ENCODE data around the gene HIRA. TPM values are rescaled to one million over a fixed set of nuclear protein-coding genes. Genes with fewer than 3 reads are reported as not detected.
"Not testable (repeated sequence)": the region's sequence is repeated elsewhere in the genome, so short reads cannot be mapped to it uniquely, and the experiment has no call there.

Gene HIRA
- total RNA-seq, 2 experiments from 2014 or later, result 57.8 to 67.0 TPM

- H3K4me1 Mint-ChIP-seq, result no peaks in the 10 kb centered on the region
- H3K27me3 Mint-ChIP-seq, result no peaks in the 10 kb centered on the region
- DNase-seq (no peak), ATAC-seq (no peak)
- no peak overlapping the region for H3K27ac Mint-ChIP-seq
- H3K4me3 Mint-ChIP-seq, result no peak overlapping the region
- peaks cover 84% of the 10 kb centered on the region for H3K36me3 Mint-ChIP-seq
- H3K9me3 Mint-ChIP-seq (ENCODE audit: low read depth), result peaks cover 5% of the 10 kb centered on the region
- CTCF ChIA-PET, result no interaction called here
Measured at GRCh38 chr22:19341500-19341899, 90.0 kb downstream of the HIRA start.

GRCh38 chr22:19337137-19337536 lies 94.4 kb downstream of the HIRA start:
- no peak for ATAC-seq
- Mint-ChIP-seq H3K27me3 (no peaks in the 10 kb centered on the region), H3K9me3 (ENCODE audit: low read depth) (peaks cover 16% of the 10 kb centered on the region), H3K4me1 (no peaks in the 10 kb centered on the region), H3K27ac (no peak overlapping the region), H3K36me3 (peaks cover 90% of the 10 kb centered on the region), H3K4me3 (no peak overlapping the region)
- no peak for DNase-seq
- CTCF ChIA-PET, result interaction anchor here (0.9 kb wide), 1 partner anchor 31 kb away, joined by 3 read pairs; no protein-coding TSS in a partner anchor

- ATAC-seq (no peak), DNase-seq (no peak)
- H3K4me3 Mint-ChIP-seq, result no peak overlapping the region
- H3K4me1 Mint-ChIP-seq, result no peaks in the 10 kb centered on the region
- no peak overlapping the region for H3K27ac Mint-ChIP-seq
- CTCF ChIA-PET, result interaction anchor here (0.9 kb wide), 1 partner anchor 31 kb away, joined by 3 read pairs; no protein-coding TSS in a partner anchor
- H3K36me3 Mint-ChIP-seq, result peaks cover 88% of the 10 kb centered on the region
- peaks cover 16% of the 10 kb centered on the region for H3K9me3 Mint-ChIP-seq (ENCODE audit: low read depth)
- no peaks in the 10 kb centered on the region for H3K27me3 Mint-ChIP-seq
Measured at GRCh38 chr22:19336133-19337075, 95.1 kb downstream of the HIRA start.

GRCh38 chr22:19331975-19332374 lies 99.6 kb downstream of the HIRA start:
- CTCF ChIA-PET, result no interaction called here
- no peaks in the 10 kb centered on the region for H3K27me3 Mint-ChIP-seq
- H3K4me1 Mint-ChIP-seq, result no peaks in the 10 kb centered on the region
- no peak overlapping the region for H3K4me3 Mint-ChIP-seq
- peaks cover 12% of the 10 kb centered on the region for H3K9me3 Mint-ChIP-seq (ENCODE audit: low read depth)
- no peak overlapping the region for H3K27ac Mint-ChIP-seq
- peaks cover 76% of the 10 kb centered on the region for H3K36me3 Mint-ChIP-seq
- DNase-seq (no peak), ATAC-seq (no peak)

GRCh38 chr22:19331474-19331873 lies 100.1 kb downstream of the HIRA start:
- Mint-ChIP-seq H3K9me3 (ENCODE audit: low read depth) (peaks cover 12% of the 10 kb centered on the region), H3K4me3 (no peak overlapping the region)
- CTCF ChIA-PET, result no interaction called here

GRCh38 chr22:19330865-19331418 lies 100.6 kb downstream of the HIRA start:
- H3K4me3 Mint-ChIP-seq, result no peak overlapping the region
- CTCF ChIA-PET, result no interaction called here
- H3K4me1 Mint-ChIP-seq, result no peaks in the 10 kb centered on the region
- H3K9me3 Mint-ChIP-seq (ENCODE audit: low read depth), result peaks cover 10% of the 10 kb centered on the region
- DNase-seq, result no peak
- H3K36me3 Mint-ChIP-seq, result peaks cover 65% of the 10 kb centered on the region
- H3K27ac Mint-ChIP-seq, result no peak overlapping the region
- no peaks in the 10 kb centered on the region for H3K27me3 Mint-ChIP-seq
- no peak for ATAC-seq

More at GRCh38 chr22:19331474-19331873, 100.1 kb downstream of the HIRA start:
- no peak overlapping the region for H3K27ac Mint-ChIP-seq
- ATAC-seq (no peak), DNase-seq (no peak)
- H3K36me3 Mint-ChIP-seq, result peaks cover 71% of the 10 kb centered on the region
- no peaks in the 10 kb centered on the region for H3K4me1 Mint-ChIP-seq
- no peaks in the 10 kb centered on the region for H3K27me3 Mint-ChIP-seq

- H3K9me3 Mint-ChIP-seq (ENCODE audit: low read depth); H3K27me3 Mint-ChIP-seq; ATAC-seq; DNase-seq; H3K27ac Mint-ChIP-seq; H3K4me1 Mint-ChIP-seq; CTCF ChIA-PET; H3K4me3 Mint-ChIP-seq: not testable (repeated sequence)
- peaks cover 58% of the 10 kb centered on the region for H3K36me3 Mint-ChIP-seq
Measured at GRCh38 chr22:19330205-19330604, 101.3 kb downstream of the HIRA start.

- no peak overlapping the region for H3K4me3 Mint-ChIP-seq
- no peaks in the 10 kb centered on the region for H3K4me1 Mint-ChIP-seq
- peaks cover 4% of the 10 kb centered on the region for H3K9me3 Mint-ChIP-seq (ENCODE audit: low read depth)
- no peak for ATAC-seq
- no peaks in the 10 kb centered on the region for H3K27me3 Mint-ChIP-seq
- H3K27ac Mint-ChIP-seq, result no peak overlapping the region
- no peak for DNase-seq
- H3K36me3 Mint-ChIP-seq, result peaks cover 52% of the 10 kb centered on the region
- CTCF ChIA-PET, result no interaction called here
Measured at GRCh38 chr22:19329454-19329853, 102.1 kb downstream of the HIRA start.

GRCh38 chr22:19325296-19325948 lies 106.1 kb downstream of the HIRA start:
- ATAC-seq (no peak), DNase-seq (no peak)
- peaks cover 1% of the 10 kb centered on the region for H3K9me3 Mint-ChIP-seq (ENCODE audit: low read depth)
- peaks cover 2% of the 10 kb centered on the region for H3K4me1 Mint-ChIP-seq
- H3K36me3 Mint-ChIP-seq, result peaks cover 19% of the 10 kb centered on the region
- H3K27me3 Mint-ChIP-seq, result no peaks in the 10 kb centered on the region
- CTCF ChIA-PET, result no interaction called here
- H3K4me3 Mint-ChIP-seq, result no peak overlapping the region
- no peak overlapping the region for H3K27ac Mint-ChIP-seq

GRCh38 chr22:19323420-19323819 lies 108.1 kb downstream of the HIRA start:
- H3K4me1 Mint-ChIP-seq; H3K27me3 Mint-ChIP-seq; ATAC-seq; CTCF ChIA-PET; H3K27ac Mint-ChIP-seq; H3K4me3 Mint-ChIP-seq; H3K9me3 Mint-ChIP-seq (ENCODE audit: low read depth); DNase-seq; H3K36me3 Mint-ChIP-seq: not testable (repeated sequence)

- CTCF ChIA-PET, result no interaction called here
- Mint-ChIP-seq H3K27ac (no peak overlapping the region), H3K27me3 (peaks cover 4% of the 10 kb centered on the region), H3K9me3 (ENCODE audit: low read depth) (peaks cover 12% of the 10 kb centered on the region), H3K4me3 (no peak overlapping the region), H3K4me1 (peaks cover 2% of the 10 kb centered on the region), H3K36me3 (peaks cover under 1% of the 10 kb centered on the region)
- no peak for ATAC-seq
- no peak for DNase-seq
Measured at GRCh38 chr22:19321757-19322156, 109.8 kb downstream of the HIRA start.

- H3K27me3 Mint-ChIP-seq, H3K27ac Mint-ChIP-seq, CTCF ChIA-PET, H3K36me3 Mint-ChIP-seq, ATAC-seq, DNase-seq, H3K4me3 Mint-ChIP-seq, H3K4me1 Mint-ChIP-seq: not testable (repeated sequence)
- H3K9me3 Mint-ChIP-seq (ENCODE audit: low read depth), result peaks cover 19% of the 10 kb centered on the region
Measured at GRCh38 chr22:19320136-19320535, 111.4 kb downstream of the HIRA start.

GRCh38 chr22:19319281-19319680 lies 112.3 kb downstream of the HIRA start:
- Mint-ChIP-seq H3K9me3 (ENCODE audit: low read depth) (peaks cover 19% of the 10 kb centered on the region), H3K4me1 (peaks cover 2% of the 10 kb centered on the region), H3K36me3 (peaks cover 4% of the 10 kb centered on the region), H3K4me3 (no peak overlapping the region), H3K27me3 (peaks cover 4% of the 10 kb centered on the region), H3K27ac (no peak overlapping the region)
- ATAC-seq, result no peak
- CTCF ChIA-PET, result no interaction called here
- no peak for DNase-seq

All from activated CD8-positive, alpha-beta memory T cell treated with anti-CD3 and anti-CD28 coated beads, Interleukin-2, amount 10 ng/mL, durations not matched to agents 7 days and 5 days (primary cell).